ENCODE data around the gene RP2.

DNA sequence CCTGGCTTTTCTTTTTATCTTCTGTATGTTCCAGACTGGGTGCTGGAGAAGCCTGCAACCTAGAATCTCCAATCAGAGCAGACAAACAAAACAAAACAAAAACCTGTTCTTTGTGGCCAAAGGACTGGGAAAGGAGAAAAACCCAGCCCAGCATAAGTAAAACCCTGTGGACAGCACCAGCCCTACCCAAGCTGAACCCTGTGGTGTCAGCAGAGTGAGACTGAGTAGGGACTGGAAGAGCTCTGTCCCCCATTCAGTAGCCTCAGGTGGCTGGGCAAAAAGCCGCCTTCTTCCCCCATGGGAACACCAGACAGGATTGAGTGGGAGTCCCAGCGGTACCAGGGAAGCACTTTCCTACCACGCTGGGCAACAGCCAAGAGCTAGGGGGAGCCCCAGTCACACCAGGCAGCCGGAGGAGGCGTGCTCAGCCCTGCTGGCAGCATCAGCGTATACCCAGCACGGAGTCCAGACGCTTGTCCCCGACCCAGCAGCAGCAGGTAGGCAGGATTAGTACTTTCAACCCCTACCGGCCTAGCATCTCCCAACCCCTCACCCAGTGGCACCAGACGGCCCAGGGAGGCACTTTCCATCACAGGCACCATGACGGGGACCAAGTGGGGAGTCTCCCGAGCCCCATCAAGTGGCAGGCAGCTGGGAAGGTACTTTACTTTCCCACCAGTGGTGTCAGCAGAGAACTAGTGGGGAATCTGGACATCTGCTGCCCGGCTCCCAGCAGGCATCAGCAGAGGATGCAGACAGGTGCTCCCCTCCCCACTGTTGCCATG is 66.8 kb downstream of the RP2 start:
- TF ChIP-seq, protein P1, sequence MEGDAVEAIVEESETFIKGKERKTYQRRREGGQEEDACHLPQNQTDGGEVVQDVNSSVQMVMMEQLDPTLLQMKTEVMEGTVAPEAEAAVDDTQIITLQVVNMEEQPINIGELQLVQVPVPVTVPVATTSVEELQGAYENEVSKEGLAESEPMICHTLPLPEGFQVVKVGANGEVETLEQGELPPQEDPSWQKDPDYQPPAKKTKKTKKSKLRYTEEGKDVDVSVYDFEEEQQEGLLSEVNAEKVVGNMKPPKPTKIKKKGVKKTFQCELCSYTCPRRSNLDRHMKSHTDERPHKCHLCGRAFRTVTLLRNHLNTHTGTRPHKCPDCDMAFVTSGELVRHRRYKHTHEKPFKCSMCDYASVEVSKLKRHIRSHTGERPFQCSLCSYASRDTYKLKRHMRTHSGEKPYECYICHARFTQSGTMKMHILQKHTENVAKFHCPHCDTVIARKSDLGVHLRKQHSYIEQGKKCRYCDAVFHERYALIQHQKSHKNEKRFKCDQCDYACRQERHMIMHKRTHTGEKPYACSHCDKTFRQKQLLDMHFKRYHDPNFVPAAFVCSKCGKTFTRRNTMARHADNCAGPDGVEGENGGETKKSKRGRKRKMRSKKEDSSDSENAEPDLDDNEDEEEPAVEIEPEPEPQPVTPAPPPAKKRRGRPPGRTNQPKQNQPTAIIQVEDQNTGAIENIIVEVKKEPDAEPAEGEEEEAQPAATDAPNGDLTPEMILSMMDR (IDR thresholded peaks at IDR 0.05): peak in 3 of 4 experiments; percentile 59 to 81 (median 78)
- peak; percentile 42 for TF ChIP-seq POLR2AphosphoS5 (IDR thresholded peaks at IDR 0.05)
- TF ChIP-seq POLR2A (IDR thresholded peaks at IDR 0.05): no peak
